Activated CD4-positive, alpha-beta T cell treated with anti-CD3 and anti-CD28 coated beads, Interleukin-2, amount 50 U/mL, for 4 hours (primary cell): ENCODE data around the gene SMARCC1.

Experiments
- DNase-seq, 2 experiments: peaks; one replicate each; pipeline ENCODE4 v3.0.0-alpha.2; 2020

The SMARCC1 gene

DNA sequence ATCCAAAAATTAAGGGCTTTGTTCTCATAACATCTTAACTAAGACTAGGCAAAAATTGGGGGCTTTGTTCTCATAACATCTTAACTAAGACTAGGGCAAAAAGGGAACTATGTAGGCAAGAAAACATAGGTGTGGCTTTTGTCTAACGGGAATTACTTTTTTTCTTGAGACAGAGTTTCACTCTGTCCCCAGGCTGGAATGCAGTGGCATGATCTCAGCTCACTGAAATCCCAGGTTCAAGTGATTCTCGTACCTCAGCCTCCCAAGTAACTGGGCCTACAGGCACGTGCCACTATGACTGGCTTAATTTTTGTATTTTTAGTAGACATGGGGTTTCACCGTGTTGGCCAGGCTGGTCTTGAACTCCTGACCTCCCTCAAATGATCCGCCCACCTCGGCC, 153.3 kb downstream of the SMARCC1 start:
- no peak for DNase-seq

DNA sequence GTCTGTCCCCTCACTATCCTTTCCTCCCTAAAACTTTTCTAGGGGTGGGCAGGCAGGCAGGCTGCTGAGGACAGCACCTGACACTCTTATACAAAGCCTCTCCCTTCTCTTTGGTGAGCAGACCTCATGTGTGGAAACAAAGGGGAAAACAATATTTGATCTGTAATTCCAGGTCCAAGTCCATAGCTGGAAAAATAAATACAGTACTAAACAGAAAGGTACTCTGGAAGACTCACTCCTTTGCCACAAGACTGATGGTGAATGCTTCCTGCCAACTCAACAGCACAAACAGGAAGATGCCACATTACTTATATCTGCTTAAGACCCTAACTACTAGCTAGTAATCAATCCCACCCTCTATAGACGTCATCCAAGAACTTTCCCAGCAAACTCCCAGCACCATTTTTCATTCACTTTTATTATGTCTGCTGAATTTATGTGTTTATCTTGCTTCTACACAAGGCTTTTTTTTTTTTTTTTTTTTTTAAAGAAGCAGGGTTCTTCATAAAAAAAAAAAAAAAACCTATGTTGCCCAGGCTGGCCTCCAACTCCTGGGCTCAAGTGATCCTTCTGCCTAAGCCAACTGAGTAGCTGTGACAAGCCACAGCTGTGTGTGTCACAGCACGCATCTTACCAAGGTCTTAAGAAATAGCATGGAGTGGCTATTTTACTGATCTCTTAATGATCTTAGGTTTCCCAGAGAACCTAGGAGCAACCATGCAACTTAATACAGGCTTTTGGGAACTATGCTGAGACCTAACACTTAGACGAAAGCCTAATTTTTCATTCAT, 158.8 kb downstream of the SMARCC1 start:
- no peak for DNase-seq

DNA sequence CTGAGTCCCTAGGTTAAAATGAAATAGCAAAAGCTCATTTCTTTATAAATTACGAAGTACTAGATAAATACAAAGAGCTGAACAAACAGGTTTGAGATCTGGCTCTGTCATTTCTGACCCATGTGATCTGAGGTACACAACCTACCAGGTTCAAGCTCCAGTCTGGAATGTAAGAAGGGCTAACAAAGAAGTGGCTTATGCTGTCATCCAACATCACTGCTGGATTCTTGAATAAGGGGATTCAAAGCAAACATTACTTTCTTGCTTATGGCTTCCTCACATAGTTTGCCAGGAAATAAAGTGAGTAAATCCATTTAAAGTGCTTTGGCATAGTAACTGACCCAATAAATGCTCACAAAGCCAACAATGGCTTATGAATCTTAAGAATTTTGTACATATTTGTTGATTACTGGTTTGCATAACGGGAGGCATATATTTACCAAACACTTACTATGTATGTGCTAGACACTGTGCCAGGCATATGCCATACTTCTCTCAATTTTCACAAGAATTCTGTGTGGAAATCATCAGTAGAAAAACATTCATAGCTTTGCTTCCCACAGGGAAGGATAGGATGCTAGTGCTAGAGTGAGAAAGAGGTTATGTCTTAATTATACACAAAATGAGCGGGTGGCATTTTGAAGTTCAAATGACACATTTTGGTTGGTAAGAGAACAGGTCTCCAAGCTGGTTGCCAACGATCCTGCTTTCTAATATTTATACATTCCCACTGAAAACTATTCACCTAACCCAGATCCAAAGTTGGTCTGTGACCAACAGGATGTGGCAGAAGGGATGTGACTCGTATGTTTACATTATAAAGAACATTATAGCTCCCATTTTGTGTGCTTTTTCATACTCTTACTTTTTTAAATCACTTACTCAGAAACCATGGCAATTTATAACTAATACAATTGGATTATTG, 164.3 kb downstream of the SMARCC1 start:
- DNase-seq: no peak

DNA sequence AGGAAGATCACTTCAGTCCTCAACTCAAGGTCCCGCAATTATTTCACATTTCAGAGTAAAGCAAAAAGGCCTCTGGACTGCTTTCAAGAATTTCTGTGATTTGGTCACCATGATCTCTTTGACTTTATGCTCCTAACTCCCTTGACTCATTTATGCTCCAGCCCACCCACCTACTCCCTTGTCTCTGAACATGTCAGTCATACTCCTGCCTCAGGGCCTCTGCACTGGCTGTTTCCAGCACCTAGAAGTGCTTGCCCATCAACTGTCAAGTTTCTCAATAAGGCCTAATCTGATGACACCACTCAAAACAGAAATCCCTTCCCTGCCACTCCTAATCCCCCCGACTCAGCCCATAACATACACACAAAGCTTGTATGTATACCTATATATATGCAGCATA, 166.9 kb downstream of the SMARCC1 start:
- DNase-seq: no peak

DNA sequence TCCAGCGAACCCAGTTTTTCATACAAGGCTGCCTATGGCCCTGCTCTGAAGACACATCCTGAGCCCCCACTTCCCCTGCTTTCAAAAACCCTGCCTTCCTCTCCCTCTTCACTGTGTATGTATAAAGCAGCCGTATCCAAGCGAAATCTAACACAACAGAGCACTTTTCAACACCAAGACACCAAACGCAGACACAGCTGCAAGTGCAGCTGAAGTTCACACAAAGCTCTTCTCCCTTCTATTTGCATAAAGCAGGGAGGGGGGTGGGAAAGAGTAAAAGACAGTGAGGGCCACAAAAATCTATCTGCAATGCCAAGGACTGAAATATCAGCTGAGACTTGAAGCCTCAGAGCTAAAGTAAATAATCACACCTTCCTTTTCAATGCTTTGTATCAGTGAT, 168.0 kb downstream of the SMARCC1 start:
- DNase-seq: no peak

DNA sequence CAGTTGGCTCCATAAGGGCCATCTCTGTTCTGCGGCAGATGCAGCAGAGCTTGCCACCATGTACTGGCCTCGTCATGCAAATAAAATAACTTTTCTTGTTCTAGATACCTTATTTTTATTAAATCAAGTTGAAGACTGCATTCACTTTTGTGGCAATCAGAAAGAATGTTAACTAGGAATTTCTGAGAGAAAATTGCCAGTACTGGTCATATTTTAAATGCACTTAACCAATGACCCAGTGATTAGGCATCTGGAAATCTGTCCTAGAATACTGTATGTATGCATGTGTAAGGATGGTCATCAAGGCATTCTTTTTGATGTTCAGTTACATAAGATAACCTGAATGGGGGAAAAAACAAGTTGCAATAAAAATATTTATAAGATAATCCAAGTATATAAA, 168.8 kb downstream of the SMARCC1 start:
- DNase-seq: no peak

DNA sequence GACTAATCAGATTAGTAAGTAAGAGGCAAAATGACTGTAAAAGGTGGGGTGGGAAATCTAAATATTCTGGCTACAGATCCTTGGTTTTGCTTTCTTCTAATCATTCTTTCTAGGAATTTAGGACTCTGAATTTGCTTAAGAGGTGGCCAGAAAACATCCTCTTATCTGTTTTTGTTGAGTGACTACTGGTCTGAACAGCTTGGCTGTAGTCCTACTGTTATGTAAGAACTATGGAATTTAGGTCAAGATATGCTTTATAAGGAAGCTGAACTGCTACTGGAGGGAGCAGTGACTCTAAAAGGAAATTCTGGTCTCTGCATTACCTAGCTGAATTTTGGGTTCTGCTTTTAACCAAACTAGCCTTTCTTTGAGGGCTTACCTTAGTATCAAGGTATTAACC, 169.5 kb downstream of the SMARCC1 start:
- DNase-seq: no peak

DNA sequence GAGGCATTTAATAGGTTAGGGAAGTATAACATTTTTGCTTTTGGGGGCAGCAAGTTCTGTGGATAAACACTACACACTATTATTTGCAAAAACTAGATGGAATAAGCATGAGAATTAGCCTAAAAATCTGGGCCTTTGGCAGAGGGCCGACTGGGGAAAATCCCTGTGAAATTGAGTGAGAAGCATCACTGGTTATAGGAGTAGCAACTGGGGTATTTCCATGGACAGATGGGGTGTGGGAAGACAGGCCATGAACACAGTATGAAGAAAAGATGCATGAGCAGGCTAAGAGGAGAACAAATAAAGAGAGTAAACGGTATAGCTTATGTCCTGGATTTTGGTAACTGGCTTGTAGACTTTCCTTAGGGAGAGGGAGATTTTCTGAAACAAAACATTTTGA, 170.1 kb downstream of the SMARCC1 start:
- DNase-seq: no peak

DNA sequence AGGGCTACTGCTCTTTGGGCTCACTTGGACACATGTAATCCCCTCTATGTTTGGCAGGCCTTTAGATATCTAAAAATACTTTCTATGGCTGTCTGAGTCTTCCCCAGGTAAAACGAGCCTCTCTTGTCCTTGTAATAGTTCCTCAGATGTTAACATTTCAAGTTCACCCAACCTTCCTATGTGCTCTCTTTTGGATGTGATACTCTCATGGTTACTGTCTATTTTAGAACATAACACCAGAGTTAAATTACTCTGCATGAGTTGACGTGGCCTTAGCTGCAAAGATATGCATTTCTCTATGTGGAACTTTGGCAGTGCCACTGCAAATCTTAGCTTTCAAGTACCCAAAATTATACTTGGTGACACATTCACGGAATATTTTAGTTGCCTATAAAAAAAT, 171.1 kb downstream of the SMARCC1 start:
- no peak for DNase-seq

DNA sequence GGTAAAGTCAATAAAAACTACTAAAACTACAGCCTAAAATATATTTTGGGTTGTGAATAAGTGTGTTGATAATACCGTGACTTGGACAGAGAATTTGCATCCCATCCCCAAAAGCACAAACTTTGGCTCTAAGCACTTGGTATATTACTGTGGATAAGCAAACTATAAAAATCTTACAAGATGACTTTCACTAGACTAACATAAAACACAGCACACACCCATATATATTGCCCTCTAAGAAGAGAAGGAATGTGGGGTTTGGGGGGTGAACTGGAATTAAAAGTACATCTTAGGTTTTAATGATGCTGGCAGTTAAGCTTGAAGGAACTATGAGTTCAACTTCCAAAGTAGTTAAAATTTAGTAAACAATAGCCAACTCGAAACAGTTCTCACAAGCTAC, 174.4 kb downstream of the SMARCC1 start:
- DNase-seq: no peak

DNA sequence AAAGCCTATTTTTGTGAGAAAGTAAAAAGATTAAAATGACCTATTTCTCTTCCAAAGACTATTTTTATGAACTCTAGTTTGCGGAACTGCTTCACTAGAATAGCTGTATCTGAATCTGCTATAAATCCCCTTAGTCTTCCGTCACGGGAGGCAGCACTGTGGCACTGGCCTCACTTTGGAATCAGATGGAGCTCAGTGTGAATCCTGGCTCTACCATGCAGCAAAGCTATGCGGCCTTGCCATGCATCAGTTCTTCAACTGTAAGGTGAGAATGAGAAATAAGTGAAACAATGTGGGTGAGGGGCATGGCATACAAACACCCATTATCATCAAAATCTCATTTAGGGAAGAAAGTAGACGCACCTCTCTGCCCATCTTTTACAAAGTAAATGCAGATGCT, 175.5 kb downstream of the SMARCC1 start:
- DNase-seq: no peak

DNA sequence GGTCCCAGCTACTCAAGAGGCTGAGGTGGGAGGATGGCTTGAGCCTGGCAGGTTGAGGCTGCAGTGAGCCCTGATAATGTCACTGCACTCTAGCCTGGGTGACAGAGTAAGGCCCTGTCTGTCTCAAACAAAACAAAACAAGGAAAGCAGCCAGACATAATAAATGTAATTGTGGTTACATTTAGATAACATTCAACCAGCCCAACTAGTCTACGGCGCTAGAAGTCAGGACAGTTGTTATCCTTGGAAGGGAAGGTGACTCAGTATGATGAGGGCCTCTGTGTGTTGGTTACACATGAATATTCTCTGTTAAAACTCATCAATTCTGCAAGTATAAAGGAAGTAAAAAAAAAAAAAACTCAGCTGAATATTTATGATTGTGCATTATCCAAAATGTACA, 176.0 kb downstream of the SMARCC1 start:
- DNase-seq: no peak

DNA sequence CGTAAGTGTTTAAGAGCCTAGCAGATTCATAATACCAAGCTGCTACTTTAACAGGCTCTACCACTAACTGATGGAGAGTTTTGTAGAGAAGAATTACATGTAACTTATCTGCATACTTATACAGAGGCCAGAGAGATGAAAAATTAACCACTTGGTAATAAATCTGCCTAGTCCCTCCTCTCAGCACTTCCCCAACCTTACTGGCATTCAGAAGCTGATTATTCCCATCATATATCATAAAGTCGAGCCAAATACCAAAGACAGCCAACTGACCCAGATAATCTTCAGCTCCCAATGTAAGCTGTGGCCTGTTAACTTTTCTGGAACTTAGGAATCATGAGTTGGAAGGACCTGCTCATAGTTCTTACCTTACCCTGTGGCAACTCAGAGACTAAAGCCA, 177.5 kb downstream of the SMARCC1 start:
- no peak for DNase-seq

DNA sequence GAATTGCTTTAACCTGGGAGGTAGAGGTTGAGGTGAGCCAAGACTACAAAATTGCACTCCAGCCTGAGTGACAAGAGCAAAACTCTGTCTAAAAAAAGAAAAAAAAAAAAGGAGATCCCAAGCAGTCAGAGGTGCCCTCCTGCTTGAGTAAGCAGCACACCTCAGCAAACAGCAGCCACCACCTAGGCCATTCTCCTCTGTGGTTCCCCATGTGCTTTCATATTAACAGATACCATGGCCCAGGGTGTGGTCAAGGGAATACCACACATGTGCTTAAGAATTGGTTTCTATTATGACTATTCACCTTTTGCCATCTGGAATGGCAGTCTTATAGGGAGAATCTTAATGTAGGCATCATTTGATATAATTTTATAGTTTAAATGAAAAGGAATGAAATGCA, 178.4 kb downstream of the SMARCC1 start:
- DNase-seq: no peak

DNA sequence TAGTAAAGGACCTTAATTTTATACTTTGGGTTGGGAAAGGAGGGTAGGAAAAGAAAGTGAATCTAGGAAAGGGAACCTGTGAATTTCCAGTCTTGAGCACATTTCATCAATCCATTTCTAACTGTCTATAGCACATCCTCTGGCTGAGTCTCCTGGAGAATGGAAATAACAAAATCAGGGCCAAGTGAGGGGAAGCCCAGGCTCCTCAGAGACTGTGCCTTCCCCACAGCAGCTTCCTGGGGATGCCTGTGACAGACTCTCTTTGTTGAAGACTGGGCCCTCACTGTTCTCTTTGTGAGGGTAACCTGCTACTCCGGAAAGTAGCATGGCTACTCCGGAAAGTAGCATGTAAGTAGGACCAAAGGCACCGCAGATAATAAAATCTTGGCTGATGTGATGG, 180.4 kb downstream of the SMARCC1 start:
- DNase-seq: no peak

DNA sequence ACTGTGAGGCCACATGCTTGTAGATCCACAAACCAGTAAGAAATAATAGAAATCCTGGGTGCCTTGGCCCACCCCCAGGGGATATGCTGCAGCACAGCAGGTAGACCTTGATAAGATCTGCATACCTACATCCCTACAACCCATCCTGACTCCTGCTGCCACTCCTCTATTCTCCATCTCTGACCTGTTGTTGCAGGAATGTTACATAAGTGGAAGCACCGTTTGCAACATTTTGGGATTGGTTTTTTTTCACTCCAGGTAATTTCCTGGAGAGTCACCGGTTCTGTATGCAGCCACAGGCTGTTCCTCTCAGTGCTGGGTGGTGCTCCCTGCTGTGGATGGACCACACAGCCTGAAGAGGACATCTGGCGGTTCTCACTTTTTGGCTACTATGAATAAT, 186.9 kb downstream of the SMARCC1 start:
- no peak for DNase-seq

DNA sequence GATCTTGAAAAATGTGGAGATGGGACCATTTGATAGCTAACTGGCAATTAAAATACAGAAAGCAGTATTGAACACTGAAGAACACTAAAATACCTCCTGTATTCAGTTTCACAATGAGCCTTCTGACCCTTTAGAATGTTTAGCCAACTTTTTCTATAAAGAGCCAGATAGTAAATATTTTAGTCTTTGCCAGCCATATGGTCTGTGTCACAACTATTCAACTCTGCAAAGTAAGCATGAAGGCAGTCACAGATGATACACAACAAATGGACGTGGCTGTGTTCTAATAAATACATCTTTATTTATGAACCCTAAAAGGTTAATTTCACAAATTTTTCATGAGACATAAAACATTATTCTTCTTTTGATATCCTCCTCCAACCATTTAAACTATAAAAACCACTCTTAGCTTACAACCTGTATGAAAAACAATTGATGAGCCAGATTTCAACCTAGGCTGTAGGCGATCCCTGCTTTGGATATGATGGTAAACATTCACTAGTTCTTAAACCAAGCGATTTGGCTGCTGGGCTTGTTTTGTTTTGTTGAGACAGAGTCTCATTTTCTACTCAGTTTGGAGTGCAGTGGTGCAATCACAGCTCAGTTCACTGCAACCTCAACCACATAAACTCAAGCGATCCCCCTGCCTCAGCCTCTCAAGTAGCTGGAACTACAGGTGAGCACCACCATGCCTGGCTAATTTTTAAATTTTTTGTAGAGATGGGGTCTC, 189.5 kb downstream of the SMARCC1 start:
- DNase-seq: no peak

DNA sequence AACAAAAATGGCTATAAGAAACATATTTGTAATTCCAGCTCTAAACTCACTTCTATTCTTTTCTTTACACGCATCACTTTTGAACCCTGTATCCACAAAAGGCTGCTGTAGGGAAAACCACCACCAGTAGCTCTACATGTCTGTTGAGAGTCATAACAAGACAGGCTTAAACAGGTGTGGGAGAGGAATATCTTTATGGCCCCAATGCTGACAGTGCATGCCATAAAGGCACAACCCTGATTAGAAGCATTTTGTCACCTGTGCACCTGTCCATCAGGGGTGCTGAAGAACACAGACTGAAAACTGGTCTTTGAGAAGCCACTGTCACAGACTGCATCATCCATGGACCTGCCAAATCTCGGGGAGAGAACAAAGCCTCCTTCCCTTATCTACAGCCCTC, 191.5 kb downstream of the SMARCC1 start:
- no peak for DNase-seq

DNA sequence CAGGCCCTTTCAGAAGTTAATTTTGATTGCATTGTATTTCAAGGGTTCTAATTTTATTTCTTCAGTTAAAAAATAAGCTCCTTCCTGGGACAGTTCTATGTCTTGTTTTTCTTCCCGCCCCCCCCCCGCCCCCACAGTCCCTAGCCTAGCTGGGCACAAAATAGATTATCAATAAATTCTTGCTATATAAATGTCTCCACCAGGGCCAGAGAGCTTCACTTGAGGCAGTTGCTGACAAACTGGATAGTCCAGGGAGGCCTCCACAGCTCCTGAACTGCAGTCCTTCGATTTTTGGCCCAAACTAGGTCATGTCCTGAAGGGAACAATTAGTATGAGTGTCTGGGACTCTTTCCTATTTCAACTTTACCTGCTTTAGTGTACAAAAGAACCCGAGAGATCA, 193.1 kb downstream of the SMARCC1 start:
- no peak for DNase-seq

DNA sequence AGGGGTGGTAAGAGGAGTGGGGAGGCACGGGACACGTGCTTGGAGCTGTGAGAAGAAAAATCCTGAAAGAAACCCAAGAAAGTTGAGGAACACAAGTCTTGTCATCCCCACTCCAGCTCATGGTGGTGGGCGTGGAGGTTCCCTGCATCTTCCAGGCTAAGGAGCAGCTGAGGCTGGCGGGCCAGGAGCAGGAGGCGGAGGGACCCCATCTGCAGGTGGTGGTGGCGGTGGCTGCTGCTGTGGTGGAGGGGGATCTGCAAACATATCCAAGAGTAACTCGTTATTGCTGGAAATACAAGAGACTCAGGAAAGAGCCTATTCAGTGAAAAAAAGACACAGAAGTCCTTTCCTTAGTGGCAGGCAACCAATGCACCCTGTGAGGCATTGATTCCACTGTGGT, 193.6 kb downstream of the SMARCC1 start:
- no peak for DNase-seq

DNA sequence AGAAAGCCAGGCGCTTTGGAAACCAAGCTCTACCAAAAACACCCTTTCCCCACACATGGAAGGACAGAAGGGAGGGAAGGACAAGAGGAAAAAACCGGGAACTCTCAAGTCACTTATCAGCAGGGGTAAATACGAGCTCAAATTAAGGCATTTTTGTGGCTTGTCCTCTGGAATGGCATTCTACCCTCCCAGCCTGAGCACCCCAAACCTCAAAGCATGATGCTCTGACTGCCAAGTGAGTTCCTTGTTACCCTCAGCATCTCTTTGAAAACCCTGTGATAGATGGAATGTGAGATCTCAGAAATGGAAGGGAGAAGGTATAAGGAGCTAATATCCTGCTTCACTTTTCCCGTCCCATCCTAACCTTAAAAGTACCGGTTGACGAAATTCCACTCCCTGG, 194.9 kb downstream of the SMARCC1 start:
- no peak for DNase-seq

DNA sequence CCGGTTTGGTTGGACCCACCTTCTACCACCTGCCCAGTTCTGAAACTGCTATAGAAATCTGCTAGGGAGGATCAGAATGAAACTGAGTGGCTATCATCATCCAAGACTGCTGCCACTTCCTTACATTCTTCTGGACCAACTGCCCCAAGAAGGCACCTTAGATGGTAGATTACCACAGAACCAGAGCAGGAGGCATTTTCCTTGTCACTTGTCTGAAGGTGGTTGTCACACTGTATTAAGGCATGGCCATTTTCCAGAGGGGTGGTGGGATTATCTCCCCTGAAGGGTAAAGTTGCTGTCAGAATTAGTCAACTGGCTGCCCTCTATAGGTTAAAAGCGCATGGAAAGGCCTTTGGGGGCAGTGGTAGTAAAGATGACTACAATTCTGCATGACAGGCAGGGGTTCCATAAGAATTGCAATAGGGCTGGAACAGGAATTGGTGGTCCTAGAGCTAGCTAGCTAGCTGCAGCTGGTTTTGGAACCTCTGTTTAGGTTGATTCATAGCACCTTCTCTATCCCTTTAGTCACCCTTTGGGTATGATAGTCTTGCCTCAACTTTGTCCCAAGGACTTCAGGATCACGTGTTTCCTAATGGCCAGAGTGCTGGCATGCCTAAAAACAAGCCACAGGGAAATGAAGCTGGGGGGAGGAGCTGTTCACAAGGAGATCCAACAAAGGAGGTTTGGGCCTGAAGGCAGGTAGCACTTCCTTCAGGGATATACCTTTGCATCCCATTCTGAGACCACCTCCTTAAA, 198.2 kb downstream of the SMARCC1 start:
- no peak for DNase-seq

DNA sequence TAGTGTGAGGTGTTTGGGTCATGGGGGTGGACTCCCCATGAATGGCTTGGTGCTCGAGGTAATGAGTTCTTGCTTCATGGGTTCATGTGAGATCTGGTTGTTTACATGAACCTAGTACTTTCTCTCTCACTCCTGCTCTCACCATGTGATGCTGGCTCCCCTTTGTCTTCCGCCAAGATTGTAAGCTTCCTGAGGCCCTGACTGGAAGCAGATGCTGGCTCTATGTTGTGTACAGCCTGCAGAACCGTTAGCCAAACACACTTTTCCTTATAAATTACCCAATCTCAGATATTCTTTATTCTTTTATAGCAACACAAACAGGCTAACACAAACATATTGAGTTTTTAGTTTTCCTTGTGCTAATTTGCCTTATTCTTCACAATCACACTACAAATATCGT, 199.9 kb downstream of the SMARCC1 start:
- DNase-seq: no peak
